HG03460 (cell line): ENCODE data around the gene LRRC71.
"Not testable (repeated sequence)": the region's sequence is repeated elsewhere in the genome, so short reads cannot be mapped to it uniquely, and the experiment has no call there.

Experiments used
- ATAC-seq: cut with Tn5 transposase; IDR thresholded peaks from one replicate; pipeline ENCODE4 v1.9.1; 2021; ENCODE audit not compliant: unreplicated experiment

Gene LRRC71

GRCh38 chr1:156926695-156927094 is 6.3 kb downstream of the LRRC71 start:
- not testable (repeated sequence) for ATAC-seq

- ATAC-seq = no peak
These were observed 7.0 kb downstream of the LRRC71 start for GRCh38 chr1:156927215-156928042.

DNA sequence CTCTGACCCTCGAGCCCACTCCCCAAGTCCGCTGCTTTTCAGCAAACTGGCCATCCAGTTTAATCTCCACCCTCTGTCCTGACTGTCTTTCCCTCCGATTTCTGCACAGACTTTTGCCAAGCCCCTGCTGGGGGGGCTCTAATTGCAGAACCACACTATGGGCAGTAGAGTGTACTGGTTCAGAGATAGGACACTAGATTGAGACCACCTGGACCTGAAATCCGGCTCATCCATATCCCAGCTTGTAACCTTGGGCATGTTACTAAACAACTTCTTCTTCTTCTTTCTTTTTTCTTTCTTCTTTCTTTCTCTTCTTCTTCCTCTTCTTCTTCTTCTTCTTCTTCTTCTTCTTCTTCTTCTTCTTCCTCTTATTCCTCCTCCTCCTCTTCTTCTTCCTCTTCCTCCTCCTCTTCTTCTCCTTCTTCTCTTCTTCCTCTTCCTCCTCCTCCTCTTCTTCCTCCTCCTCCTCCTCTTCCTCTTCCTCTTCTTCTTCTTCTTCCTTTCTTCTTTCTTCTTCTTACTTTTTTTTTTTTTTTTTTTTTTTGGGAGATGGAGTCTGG is 7.7 kb downstream of the LRRC71 start:
- ATAC-seq = no peak

GRCh38 chr1:156929596-156930238 is 9.3 kb downstream of the LRRC71 start:
- ATAC-seq = no peak

DNA sequence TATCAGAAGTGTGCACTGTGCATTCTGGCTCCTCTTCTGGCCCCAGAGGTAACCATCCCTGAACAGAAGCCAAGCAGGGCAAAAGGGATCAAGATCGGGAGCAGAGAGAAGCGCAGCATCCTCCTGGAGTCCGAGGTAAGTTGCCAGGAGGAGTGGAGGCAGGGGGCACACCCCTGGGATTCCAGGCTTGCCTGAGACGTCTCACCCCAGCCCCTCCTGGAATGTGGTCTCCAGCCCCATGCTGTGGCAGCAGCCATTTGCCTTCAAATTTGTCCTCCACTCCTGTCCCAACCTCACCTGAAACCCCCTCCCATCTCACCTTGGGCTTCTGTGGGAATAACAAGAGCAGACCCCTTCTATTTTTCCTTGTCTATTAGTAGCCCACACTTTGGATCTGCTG is 10.1 kb downstream of the LRRC71 start:
- no peak for ATAC-seq

GRCh38 chr1:156931211-156931952 is 10.9 kb downstream of the LRRC71 start:
- no peak for ATAC-seq

GRCh38 chr1:156931974-156932710 is 11.7 kb downstream of the LRRC71 start:
- no peak for ATAC-seq

- ATAC-seq = no peak
These were observed 12.7 kb downstream of the LRRC71 start for GRCh38 chr1:156933136-156933535.

DNA sequence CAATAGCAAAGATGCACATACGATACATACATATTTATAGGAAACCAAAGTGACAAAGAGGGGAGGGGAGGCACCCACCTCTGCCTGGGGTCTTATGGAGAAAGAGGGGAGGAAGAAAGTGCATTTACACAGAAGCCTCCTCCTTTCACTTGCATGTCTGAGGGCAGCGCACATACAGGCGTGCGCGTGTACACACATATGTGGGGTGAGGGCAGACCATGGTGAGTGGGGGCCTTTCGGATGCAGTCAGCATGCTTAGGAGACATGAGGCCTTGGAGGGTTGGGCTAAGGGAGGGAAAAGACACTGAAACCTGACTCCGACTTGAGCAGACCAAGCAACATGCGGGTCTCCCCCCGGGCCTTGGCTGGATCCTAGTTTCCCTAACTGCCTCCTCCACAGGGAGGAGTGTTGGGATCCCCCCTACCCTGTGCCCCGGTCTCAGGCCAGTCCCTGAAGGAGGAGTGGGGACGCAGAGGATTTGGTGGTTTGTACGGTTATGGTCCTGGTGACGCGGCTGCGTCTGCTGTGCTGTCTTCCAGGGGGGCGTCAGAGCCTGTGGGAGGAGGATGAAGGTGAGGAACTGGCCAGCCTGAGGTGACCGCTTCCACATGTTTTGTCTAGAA is 15.2 kb downstream of the LRRC71 start:
- no peak for ATAC-seq

DNA sequence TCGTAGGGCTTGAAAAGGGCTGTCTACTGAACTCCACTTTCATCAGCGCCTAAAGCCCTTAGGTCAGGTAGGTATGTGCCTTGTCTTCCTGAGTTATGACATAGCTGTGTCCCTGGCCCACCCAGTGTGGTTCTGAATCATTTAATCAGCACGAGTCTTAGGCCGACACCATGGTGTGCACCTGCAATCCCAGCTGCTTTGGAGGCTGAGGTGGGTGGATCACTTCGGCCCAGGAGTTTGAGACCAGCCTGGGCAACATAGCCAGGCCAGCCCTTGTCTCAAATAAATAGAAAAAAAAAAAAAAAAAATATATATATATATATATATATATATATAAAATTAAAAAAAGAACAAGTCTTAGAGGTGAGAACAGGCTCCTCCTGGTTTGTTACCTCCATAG is 15.8 kb downstream of the LRRC71 start:
- no peak for ATAC-seq

- no peak for ATAC-seq
These were observed 16.3 kb downstream of the LRRC71 start for GRCh38 chr1:156936721-156937220.

DNA sequence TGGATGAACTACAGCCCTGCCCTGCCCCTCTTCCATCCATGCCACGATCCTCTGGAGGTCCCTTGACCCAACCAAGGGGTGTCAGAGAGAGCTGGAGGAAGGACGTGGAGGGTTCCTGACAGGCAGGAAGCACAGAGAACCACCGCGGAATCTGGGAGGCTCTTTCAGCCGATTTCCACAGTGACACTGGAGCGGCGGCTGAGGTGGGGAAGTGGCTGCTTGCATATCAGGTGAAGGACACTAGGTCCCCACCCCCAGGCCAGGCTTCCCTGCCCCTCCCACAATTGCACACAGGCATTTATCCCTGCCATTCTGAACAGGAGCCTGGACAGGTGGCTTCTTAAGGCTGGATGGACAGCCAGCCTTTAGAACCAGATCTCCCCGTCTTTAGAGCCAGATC is 17.5 kb downstream of the LRRC71 start:
- no peak for ATAC-seq

- no peak for ATAC-seq
These were observed 18.4 kb downstream of the LRRC71 start for GRCh38 chr1:156938813-156939212.

DNA sequence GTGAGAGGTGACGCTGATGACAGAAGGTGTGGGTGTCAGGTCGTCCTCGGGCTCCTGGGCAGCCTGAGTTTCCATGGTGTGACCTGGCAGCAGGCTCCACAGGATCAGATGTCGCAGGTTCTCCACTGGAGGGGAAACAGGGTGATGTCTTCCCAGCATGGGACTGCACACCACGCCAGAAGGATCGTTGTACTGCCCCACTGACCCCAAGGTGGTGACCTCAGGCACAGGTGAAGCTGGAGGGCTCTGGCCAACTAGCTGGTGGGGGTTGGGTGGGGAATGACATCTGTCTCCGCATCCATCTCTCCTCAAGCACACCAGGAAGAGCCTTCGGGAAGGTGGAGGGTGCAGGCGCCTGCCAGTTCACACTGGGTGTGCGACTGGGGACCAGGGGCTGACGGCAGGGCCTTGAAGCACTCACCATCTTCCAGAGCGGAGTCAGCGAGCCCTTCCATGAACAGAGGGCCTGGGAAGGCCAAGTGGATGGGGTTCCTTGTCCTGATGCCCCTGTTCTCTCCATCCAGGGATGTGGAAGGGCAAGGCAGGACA is 19.4 kb downstream of the LRRC71 start:
- no peak for ATAC-seq

DNA sequence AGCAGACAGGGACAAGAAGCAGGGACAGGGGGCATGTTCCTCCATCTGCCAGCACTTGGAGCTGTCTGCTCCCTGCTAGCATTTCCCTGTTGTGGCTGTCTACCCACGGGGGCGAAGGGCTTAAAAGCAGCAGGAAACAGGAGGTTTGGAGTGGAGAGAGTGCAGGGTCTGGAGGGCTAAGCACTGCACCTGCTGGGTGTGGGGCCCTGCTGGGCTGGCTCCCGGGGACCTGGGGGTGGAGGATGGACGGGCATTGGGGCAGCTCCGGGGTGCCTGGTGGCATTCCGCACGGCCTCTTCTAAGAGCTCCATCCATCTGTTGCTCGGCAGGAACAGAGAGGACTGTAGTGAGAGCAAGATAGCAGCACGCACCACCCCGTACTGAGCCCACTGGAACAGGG is 21.2 kb downstream of the LRRC71 start:
- no peak for ATAC-seq

- ATAC-seq = no peak
These were observed 21.7 kb downstream of the LRRC71 start for GRCh38 chr1:156942176-156942575.

- no peak for ATAC-seq
These were observed 22.1 kb downstream of the LRRC71 start for GRCh38 chr1:156942576-156942975.

- no peak for ATAC-seq
These were observed 23.3 kb downstream of the LRRC71 start for GRCh38 chr1:156943756-156944155.

- ATAC-seq = no peak
These were observed 23.8 kb downstream of the LRRC71 start for GRCh38 chr1:156944268-156944667.

DNA sequence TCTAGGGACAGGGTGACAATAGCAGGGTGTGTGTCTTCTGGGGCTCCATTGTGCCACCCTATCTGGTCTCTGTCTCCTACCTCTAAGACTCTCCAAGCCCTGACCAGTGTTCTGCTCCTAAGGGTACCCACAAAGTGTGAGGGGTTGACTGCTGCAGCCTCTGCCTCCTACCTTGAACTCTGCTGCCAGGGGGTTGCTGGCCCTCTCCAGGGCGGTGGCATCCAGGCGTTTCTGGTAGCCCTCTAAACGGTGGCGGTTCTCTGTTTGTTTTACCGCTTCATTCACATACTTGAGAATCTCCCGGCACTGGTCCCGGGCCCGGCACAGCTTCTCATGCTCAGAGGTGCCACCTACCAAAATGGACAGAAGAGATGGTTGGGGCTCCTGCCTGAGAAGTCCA is 24.4 kb downstream of the LRRC71 start:
- no peak for ATAC-seq
